H1 (cell line): ENCODE measurements around the gene STAM2. TPM values are rescaled to one million over a fixed set of nuclear protein-coding genes. Genes with fewer than 3 reads are reported as not detected.

Source experiments
- EGR1 ChIP-seq: IDR thresholded peaks from 2 replicates; pipeline ENCODE4 v1.6.1; 2011; ENCODE audit warnings: low read depth, low read length, borderline replicate concordance
- FOSL1 ChIP-seq: IDR thresholded peaks from 2 replicates; pipeline ENCODE4 v1.6.1; 2011; ENCODE audit warnings: mild to moderate bottlenecking, low read depth, low read length, moderate library complexity; ENCODE audit not compliant: insufficient read depth
- SIN3A ChIP-seq, 2 experiments: IDR thresholded peaks in 1 of 2; conservative IDR thresholded peaks in 1 of 2; 2 replicates each; pipeline ENCODE4 v1.6.1; 2011 to 2012; ENCODE audit warnings: low read length in 2 of 2, improper control_type of control experiment in 1 of 2, low read depth in 1 of 2, mild to moderate bottlenecking in 1 of 2
- SP1 ChIP-seq: IDR thresholded peaks from 2 replicates; pipeline ENCODE4 v1.6.1; 2011; ENCODE audit warnings: low read depth, low read length
- polyA plus RNA-seq, 7 experiments: library from polyadenylated mRNA; depleted of rRNA in 3 of 7; stranded (reverse) in 5 of 7; unstranded in 2 of 7; fragments of >200 nt in 5 of 7; fragments of 200-250 nt in 2 of 7; gene quantifications; 1 replicate in 5 of 7; 2 replicates in 1 of 7; 4 replicates in 1 of 7; pipeline versions ENCODE4 v1.2.1 to v1.2.3, GENCODE V29; 2011 to 2013; ENCODE audit warnings: missing spikeins in 2 of 7, mixed read lengths in 2 of 7
- total RNA-seq: library from RNA; stranded (reverse); fragmentation: NEBNext Ultra II Directional; extraction: Animal tissue kit (Norgen Biotek cat#: 25700); gene quantifications from 2 replicates; pipeline ENCODE4 v1.2.1, GENCODE V29; 2021

The STAM2 gene
- total and polyA plus RNA-seq, 2 of the 8 experiments (the other 6 are each of a cell fraction or from before 2014, with no cell fraction given) = 5.4 to 9.4 TPM

- TF ChIP-seq EGR1 (no peak), SIN3A (conservative IDR thresholded peaks at IDR 0.05 in 1 of 2, IDR thresholded peaks at IDR 0.05 in 1 of 2; ENCODE audit: low read depth in 1 of 2, low read length in 2 of 2) (no peak), FOSL1 (no peak), SP1 (no peak)
Measured at GRCh38 chr2:152106464-152106863, 69.1 kb downstream of the STAM2 start (continued).
